ENCODE measurements around the gene ITPR2.

GRCh38 chr12:26632756-26633155, 200.2 kb downstream of the ITPR2 start:
- TF ChIP-seq EZH2 (optimal IDR thresholded peaks at IDR 0.05; ENCODE audit: low read depth, low read length): no peak
- no peak for TF ChIP-seq EZH2phosphoT487 (IDR thresholded peaks at IDR 0.05; ENCODE audit: low read length)

Data from MM.1S (cell line).